GM12875 (cell line): ENCODE measurements around the gene KRT75.
"Not testable (repeated sequence)": the region's sequence is repeated elsewhere in the genome, so short reads cannot be mapped to it uniquely, and the experiment has no call there.

ENCODE experiments used
- H3K4me3 ChIP-seq: one replicate; pipeline ENCODE4 v1.5.1; 2011; ENCODE audit warnings: low read depth, low read length, control low read depth
- TF ChIP-seq, protein P1 (sequence below): IDR thresholded peaks from 2 replicates; pipeline ENCODE4 v1.5.1; 2011; ENCODE audit warnings: low read depth, mild to moderate bottlenecking, control low read depth, inconsistent platforms, low read length, moderate library complexity, borderline replicate concordance; ENCODE audit not compliant: insufficient read depth

The KRT75 gene

DNA sequence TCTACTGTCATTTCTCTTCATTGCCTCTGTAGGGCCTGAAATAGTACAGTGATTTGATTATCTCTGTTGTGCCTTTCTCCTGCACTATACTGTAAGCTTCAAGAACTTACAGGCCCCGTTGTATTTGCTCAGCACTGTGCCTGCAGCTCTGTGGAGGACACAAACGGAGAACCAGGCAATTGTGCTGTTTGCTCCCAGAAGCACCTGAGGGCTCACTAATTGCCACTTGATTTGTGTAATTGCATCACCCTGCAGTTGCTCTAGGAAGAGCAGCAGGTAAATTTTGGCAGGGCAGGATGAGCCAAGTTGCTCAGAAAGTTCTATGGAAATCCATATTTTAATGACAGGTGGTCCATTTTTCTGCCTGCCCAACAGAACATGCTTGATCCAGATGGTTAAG is 16.4 kb downstream of the KRT75 start:
- no peak overlapping the region for H3K4me3 ChIP-seq
- TF ChIP-seq, protein P1, sequence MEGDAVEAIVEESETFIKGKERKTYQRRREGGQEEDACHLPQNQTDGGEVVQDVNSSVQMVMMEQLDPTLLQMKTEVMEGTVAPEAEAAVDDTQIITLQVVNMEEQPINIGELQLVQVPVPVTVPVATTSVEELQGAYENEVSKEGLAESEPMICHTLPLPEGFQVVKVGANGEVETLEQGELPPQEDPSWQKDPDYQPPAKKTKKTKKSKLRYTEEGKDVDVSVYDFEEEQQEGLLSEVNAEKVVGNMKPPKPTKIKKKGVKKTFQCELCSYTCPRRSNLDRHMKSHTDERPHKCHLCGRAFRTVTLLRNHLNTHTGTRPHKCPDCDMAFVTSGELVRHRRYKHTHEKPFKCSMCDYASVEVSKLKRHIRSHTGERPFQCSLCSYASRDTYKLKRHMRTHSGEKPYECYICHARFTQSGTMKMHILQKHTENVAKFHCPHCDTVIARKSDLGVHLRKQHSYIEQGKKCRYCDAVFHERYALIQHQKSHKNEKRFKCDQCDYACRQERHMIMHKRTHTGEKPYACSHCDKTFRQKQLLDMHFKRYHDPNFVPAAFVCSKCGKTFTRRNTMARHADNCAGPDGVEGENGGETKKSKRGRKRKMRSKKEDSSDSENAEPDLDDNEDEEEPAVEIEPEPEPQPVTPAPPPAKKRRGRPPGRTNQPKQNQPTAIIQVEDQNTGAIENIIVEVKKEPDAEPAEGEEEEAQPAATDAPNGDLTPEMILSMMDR: no peak

DNA sequence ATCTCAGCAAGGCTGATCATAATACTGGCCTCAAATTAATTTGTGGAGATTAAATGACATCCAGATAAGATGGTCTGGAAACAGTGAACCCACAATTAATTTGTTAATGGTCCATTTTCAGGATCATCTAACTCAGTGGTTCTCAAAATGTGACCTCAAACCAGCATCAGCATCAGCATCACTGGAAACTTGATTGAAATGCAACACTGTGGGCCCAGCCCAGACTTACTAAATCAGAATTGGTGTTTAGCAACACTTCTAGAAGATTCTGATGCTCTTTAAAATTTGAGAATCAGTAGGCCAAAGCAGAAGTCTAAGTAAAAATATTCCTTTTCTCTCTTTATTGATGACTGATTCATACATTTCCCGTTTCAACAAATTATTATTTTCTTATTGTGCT is 17.4 kb downstream of the KRT75 start:
- TF ChIP-seq, protein P1: no peak
- no peak overlapping the region for H3K4me3 ChIP-seq

DNA sequence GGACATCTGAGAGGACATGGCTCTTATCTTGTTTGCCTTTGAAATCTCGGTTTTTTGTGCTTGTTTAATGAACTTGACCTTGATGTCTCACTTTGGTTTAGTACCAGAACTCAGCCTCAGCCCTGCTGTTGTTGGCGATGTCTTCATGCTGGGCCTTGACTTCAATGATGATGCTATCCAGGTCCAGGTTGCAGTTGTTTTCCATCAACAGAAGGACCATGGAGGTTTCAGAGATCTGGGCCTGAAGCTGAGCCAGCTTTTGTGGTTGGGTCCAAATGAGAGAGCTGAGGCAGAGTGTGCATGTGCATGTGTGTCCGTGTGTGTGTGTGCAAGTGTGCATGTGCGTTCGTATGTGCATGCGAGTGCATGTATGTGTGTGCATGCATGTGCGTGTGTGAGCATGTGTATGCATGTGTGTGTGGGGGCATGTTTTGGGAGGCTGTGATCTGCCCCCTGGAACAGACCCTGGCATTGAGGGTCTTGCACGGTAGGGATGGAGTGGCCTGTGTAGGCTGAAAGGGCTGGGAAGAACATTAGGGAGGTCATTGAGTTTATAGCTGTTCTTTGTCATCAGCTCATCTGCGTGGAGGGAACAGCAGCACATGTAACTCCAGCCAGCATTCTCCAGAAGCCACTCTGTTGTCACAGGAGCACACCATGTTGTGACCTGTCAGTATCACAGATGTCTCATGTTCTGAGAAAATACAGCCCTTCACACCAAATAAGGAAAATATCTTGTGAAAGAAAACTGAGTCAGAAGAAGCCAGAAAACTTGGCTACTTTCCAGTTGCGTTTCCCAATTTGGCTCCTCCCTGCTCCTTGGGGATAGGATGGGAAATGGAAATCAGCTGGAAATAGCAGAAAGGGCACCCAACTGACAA is 18.1 kb downstream of the KRT75 start:
- TF ChIP-seq, protein P1: no peak
- no peak overlapping the region for H3K4me3 ChIP-seq

DNA sequence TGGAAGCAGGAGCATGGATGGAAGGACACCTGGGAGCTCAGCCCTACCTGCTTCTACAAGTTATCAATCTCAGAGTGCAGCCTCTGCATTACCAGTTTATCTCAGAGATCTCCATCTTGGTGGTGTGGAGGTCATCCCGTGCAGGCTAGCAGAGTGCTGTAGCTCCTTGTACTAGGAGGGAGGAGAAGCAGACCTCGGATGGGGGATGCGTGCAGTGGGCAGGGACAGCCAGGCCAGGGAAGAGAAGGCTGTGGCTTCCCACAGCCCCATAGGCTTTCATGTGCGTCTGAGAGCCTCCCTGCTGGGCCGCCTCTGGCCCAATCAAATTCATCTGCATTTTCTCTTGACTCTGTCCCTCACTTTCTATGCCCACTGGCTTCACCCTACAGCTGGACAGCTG is 19.2 kb downstream of the KRT75 start:
- TF ChIP-seq, protein P1: no peak
- H3K4me3 ChIP-seq: no peak overlapping the region

DNA sequence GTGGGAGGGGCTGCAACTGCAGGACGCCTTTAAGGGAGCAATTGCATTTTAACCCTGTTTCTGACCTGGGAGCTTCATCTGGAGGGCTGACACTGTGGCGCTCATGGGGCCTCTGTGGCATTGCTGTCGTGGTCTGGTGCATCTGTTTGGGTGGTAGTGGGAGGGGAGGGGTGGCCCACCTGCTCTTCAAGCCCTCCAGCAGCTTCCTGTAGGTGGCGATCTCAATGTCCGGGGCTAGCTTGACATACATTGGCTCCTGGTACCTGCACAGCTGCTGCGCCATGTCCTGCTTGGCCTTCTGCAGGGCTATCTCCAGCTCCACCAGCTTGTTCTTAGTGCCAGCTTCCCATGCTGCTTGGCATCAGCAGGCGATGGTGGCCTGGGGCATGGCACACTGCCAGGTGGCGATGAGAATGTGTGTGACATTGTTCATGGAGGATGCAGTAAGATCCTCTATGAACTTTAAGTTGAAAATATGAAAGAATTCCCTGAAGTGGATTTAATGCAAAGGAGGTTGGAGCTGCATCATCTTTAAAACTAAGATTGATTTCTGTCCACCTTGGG is 20.3 kb downstream of the KRT75 start:
- TF ChIP-seq, protein P1: no peak
- H3K4me3 ChIP-seq: no peak overlapping the region

DNA sequence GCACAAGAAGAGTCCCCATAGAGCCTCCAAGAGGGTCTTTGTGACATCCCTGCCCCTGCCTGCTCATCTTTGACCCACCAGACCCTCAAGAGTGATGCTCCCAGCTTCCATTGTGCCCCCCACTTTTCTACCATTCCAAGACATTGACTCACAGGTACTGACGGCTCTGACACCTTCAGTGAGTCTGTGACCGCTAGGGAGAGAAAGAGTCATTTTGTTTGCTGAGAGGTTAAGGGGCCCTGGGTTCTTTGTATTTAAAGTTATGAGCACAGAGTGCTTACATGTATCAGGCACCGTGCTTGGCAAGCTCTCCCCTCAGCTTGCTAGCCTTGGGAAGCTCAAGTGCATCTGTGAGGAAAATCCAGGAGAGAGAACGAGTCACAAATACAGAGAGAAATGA is 21.0 kb downstream of the KRT75 start:
- TF ChIP-seq, protein P1: no peak
- no peak overlapping the region for H3K4me3 ChIP-seq

DNA sequence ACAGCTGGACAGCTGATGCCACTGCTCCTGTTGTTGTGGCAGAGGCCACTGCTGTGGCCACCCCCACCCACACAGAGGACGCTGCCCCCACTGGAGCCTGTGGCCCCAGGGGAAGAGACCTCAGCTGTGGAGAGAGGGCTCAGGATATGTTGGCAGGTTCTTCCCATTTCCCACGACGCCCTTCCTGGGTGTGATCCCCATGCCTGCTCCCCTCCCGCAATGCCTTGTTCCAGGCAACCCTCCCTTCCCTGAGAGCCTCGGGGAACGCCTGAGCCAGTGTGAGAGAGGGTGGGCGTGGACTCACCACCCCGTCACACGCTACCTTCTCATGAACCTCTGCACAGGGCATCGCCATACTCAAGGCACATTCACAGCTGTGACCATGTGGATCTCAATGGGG is 22.4 kb downstream of the KRT75 start:
- no peak overlapping the region for H3K4me3 ChIP-seq
- TF ChIP-seq, protein P1: no peak

DNA sequence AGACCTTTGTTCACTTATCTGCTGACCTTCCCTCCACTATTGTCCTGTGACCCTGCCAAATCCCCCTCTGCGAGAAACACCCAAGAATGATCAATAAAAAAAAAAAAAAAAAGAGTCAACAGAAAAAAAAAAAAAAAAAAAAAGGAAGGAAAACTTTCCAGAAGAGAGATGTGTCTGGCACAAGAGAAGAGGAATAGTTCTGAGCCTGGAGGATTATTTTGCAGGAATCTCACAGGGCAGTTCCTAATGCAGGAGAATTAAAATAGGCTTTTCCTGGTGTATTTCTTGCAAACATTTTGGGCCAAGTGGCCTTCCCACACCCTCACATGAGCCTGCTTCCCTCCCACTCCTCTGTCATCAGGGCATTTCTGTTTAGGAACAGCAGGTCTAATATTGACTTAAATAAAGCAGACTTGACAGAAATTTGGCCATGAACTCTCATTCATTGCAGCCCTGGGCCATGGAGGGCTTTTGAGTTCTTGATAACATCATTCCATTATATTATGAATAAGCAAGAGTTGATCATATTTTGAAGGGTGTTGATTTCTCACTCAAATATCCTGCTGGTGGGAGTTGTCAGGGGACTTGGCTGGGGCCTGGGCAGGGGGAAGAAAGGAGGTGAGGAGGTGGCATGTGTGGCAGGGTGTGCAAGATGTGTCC is 23.5 kb downstream of the KRT75 start:
- not testable (repeated sequence) for H3K4me3 ChIP-seq
